Keratinocyte (primary cell): Measurements from ENCODE around the gene PLEKHG4.
A peak's percentile ranks its signal among the peaks of the same experiment; 100 is the strongest.

ENCODE experiments used
- EZH2 ChIP-seq: IDR thresholded peaks from one replicate; pipeline ENCODE4 v1.6.1; 2012; ENCODE audit warnings: inconsistent platforms, mild to moderate bottlenecking, low read length, moderate library complexity
- TF ChIP-seq, protein P1 (sequence below), 3 experiments: IDR thresholded peaks in 1 of 3; conservative IDR thresholded peaks in 1 of 3; optimal IDR thresholded peaks in 1 of 3; 2 replicates in 2 of 3; 3 replicates in 1 of 3; pipeline versions ENCODE3 to v1.5.1; 2011; ENCODE audit warnings: low read length in 3 of 3, mild to moderate bottlenecking in 3 of 3, moderate library complexity in 2 of 3, control low read depth in 1 of 3, inconsistent platforms in 1 of 3; ENCODE audit not compliant: insufficient read depth in 2 of 3; ENCODE audit errors: extremely low read depth in 1 of 3

- TF ChIP-seq, protein P1, sequence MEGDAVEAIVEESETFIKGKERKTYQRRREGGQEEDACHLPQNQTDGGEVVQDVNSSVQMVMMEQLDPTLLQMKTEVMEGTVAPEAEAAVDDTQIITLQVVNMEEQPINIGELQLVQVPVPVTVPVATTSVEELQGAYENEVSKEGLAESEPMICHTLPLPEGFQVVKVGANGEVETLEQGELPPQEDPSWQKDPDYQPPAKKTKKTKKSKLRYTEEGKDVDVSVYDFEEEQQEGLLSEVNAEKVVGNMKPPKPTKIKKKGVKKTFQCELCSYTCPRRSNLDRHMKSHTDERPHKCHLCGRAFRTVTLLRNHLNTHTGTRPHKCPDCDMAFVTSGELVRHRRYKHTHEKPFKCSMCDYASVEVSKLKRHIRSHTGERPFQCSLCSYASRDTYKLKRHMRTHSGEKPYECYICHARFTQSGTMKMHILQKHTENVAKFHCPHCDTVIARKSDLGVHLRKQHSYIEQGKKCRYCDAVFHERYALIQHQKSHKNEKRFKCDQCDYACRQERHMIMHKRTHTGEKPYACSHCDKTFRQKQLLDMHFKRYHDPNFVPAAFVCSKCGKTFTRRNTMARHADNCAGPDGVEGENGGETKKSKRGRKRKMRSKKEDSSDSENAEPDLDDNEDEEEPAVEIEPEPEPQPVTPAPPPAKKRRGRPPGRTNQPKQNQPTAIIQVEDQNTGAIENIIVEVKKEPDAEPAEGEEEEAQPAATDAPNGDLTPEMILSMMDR (optimal IDR thresholded peaks at IDR 0.05 in 1 of 3, IDR thresholded peaks at IDR 0.05 in 1 of 3, conservative IDR thresholded peaks at IDR 0.05 in 1 of 3; ENCODE audit: extremely low read depth in 1 of 3, insufficient read depth in 2 of 3, low read length in 3 of 3): peak; percentile 38 to 82 (median 72)
- no peak for TF ChIP-seq EZH2
Measured at GRCh38 chr16:67279296-67280089, at the start of gene PLEKHG4.
